HG03108 (cell line): ENCODE data around the gene NT5DC1.

Source experiments
- ATAC-seq: cut with Tn5 transposase; IDR thresholded peaks from one replicate; pipeline ENCODE4 v1.9.1; 2021; ENCODE audit warnings: moderate library complexity; ENCODE audit not compliant: unreplicated experiment

NT5DC1 gene

GRCh38 chr6:116189472-116189871 is 88.8 kb downstream of the NT5DC1 start:
- no peak for ATAC-seq

- ATAC-seq: no peak
These were observed 89.9 kb downstream of the NT5DC1 start for GRCh38 chr6:116190550-116190949.

- ATAC-seq: no peak
These were observed 91.2 kb downstream of the NT5DC1 start for GRCh38 chr6:116191881-116192280.

GRCh38 chr6:116192786-116193185 is 92.1 kb downstream of the NT5DC1 start:
- ATAC-seq: no peak

GRCh38 chr6:116196841-116197240 is 96.2 kb downstream of the NT5DC1 start:
- no peak for ATAC-seq

GRCh38 chr6:116200619-116201249 is 100.1 kb downstream of the NT5DC1 start:
- ATAC-seq: no peak

GRCh38 chr6:116201538-116201937 is 100.9 kb downstream of the NT5DC1 start:
- no peak for ATAC-seq

- ATAC-seq: no peak
These were observed 104.6 kb downstream of the NT5DC1 start for GRCh38 chr6:116205281-116205680.

- ATAC-seq: no peak
These were observed 105.7 kb downstream of the NT5DC1 start for GRCh38 chr6:116206231-116206903.

- ATAC-seq: no peak
These were observed 107.6 kb downstream of the NT5DC1 start for GRCh38 chr6:116208056-116208785.

GRCh38 chr6:116210316-116210715 is 109.7 kb downstream of the NT5DC1 start:
- no peak for ATAC-seq

- no peak for ATAC-seq
These were observed 110.2 kb downstream of the NT5DC1 start for GRCh38 chr6:116210750-116211425.

- no peak for ATAC-seq
These were observed 114.0 kb downstream of the NT5DC1 start for GRCh38 chr6:116214681-116215080.

GRCh38 chr6:116215414-116215813 is 114.8 kb downstream of the NT5DC1 start:
- ATAC-seq: no peak

- no peak for ATAC-seq
These were observed 116.4 kb downstream of the NT5DC1 start for GRCh38 chr6:116217069-116217468.

- ATAC-seq: no peak
These were observed 117.5 kb downstream of the NT5DC1 start for GRCh38 chr6:116218172-116218633.

- ATAC-seq: no peak
These were observed 118.2 kb downstream of the NT5DC1 start for GRCh38 chr6:116218866-116219265.

GRCh38 chr6:116221067-116221466 is 120.4 kb downstream of the NT5DC1 start:
- no peak for ATAC-seq

GRCh38 chr6:116221911-116222310 is 121.3 kb downstream of the NT5DC1 start:
- ATAC-seq: no peak

GRCh38 chr6:116223355-116223754 is 122.7 kb downstream of the NT5DC1 start:
- ATAC-seq: no peak

- ATAC-seq: no peak
These were observed 128.7 kb downstream of the NT5DC1 start for GRCh38 chr6:116229287-116229913.
